Measurements from ENCODE around the gene ZNF331. TPM values are rescaled to one million over a fixed set of nuclear protein-coding genes. Genes with fewer than 3 reads are reported as not detected.

The ZNF331 gene
- total RNA-seq, 1 donor from 2014 or later: 14.7 TPM

GRCh38 chr19:53554804-53555203 lies 16.9 kb downstream of the ZNF331 start:
- no peak for DNase-seq (ENCODE audit: low spot score in 2 of 2)
- no peak for FAIRE-seq

- DNase-seq (ENCODE audit: low spot score in 2 of 2) (no peak), FAIRE-seq (no peak)
These were observed 17.4 kb downstream of the ZNF331 start for GRCh38 chr19:53555352-53555751.

- no peak for DNase-seq (ENCODE audit: low spot score in 2 of 2)
- no peak for FAIRE-seq
These were observed 33.4 kb downstream of the ZNF331 start for GRCh38 chr19:53571339-53571738.

GRCh38 chr19:53576941-53577653 lies 39.2 kb downstream of the ZNF331 start:
- DNase-seq (ENCODE audit: low spot score in 2 of 2): no peak
- FAIRE-seq: no peak

- FAIRE-seq (no peak), DNase-seq (ENCODE audit: low spot score in 2 of 2) (no peak)
These were observed 40.0 kb downstream of the ZNF331 start for GRCh38 chr19:53577968-53578367.

GRCh38 chr19:53579518-53579917 lies 41.6 kb downstream of the ZNF331 start:
- no peak for DNase-seq (ENCODE audit: low spot score in 2 of 2)

GRCh38 chr19:53580871-53581835 lies 43.2 kb downstream of the ZNF331 start:
- FAIRE-seq (no peak), DNase-seq (ENCODE audit: low spot score in 2 of 2) (no peak)

More at GRCh38 chr19:53579518-53579917, 41.6 kb downstream of the ZNF331 start:
- no peak for FAIRE-seq

GRCh38 chr19:53581871-53582279 lies 43.9 kb downstream of the ZNF331 start:
- DNase-seq (ENCODE audit: low spot score in 2 of 2): no peak
- FAIRE-seq: no peak

- FAIRE-seq (no peak), DNase-seq (ENCODE audit: low spot score in 2 of 2) (no peak)
These were observed 45.2 kb downstream of the ZNF331 start for GRCh38 chr19:53583181-53583580.

GRCh38 chr19:53586277-53586691 lies 48.3 kb downstream of the ZNF331 start:
- DNase-seq (ENCODE audit: low spot score in 2 of 2): no peak
- FAIRE-seq: no peak

- FAIRE-seq: no peak
- no peak for DNase-seq (ENCODE audit: low spot score in 2 of 2)
These were observed 57.0 kb downstream of the ZNF331 start for GRCh38 chr19:53594811-53595509.

- no peak for FAIRE-seq
- no peak for DNase-seq (ENCODE audit: low spot score in 2 of 2)
These were observed 57.5 kb downstream of the ZNF331 start for GRCh38 chr19:53595510-53595867.

- no peak for FAIRE-seq
- DNase-seq (ENCODE audit: low spot score in 2 of 2): no peak
These were observed 58.1 kb downstream of the ZNF331 start for GRCh38 chr19:53596056-53596455.

- DNase-seq (ENCODE audit: low spot score in 2 of 2) (no peak), FAIRE-seq (no peak)
These were observed 59.1 kb downstream of the ZNF331 start for GRCh38 chr19:53597023-53597422.

GRCh38 chr19:53598361-53598760 lies 60.4 kb downstream of the ZNF331 start:
- no peak for FAIRE-seq
- no peak for DNase-seq (ENCODE audit: low spot score in 2 of 2)

- no peak for FAIRE-seq
These were observed 62.3 kb downstream of the ZNF331 start for GRCh38 chr19:53600217-53600616.

GRCh38 chr19:53606031-53606430 lies 68.1 kb downstream of the ZNF331 start:
- no peak for DNase-seq (ENCODE audit: low spot score in 2 of 2)
- FAIRE-seq: no peak

More at GRCh38 chr19:53600217-53600616, 62.3 kb downstream of the ZNF331 start:
- DNase-seq (ENCODE audit: low spot score in 2 of 2): no peak

- FAIRE-seq (no peak), DNase-seq (ENCODE audit: low spot score in 2 of 2) (no peak)
These were observed 70.4 kb downstream of the ZNF331 start for GRCh38 chr19:53608381-53608780.

GRCh38 chr19:53612762-53613526 lies 75.0 kb downstream of the ZNF331 start:
- DNase-seq (ENCODE audit: low spot score in 2 of 2): no peak
- no peak for FAIRE-seq
